Tibial nerve (tissue), 4 donors: ENCODE data around the gene ATP9B.

Experiments used
- CTCF ChIP-seq, 5 experiments: fragments of 200-600 bp in 3 of 5; fragments of 450-650 bp in 2 of 5; sonication (generic) in 3 of 5; IDR thresholded peaks; one replicate each; pipeline ENCODE4 v1.5.1; 2016 to 2019; ENCODE audit warnings: antibody characterized with exemption in 5 of 5, mild to moderate bottlenecking in 3 of 5, moderate library complexity in 2 of 5
- EP300 ChIP-seq, 2 donors: sonication (generic); formaldehyde crosslinking; IDR thresholded peaks; one replicate each; pipeline ENCODE4 v1.6.1; 2017; ENCODE audit warnings: antibody characterized with exemption in 2 of 2, mild to moderate bottlenecking in 1 of 2

GRCh38 chr18:79416022-79416676 lies 347.0 kb downstream of the ATP9B start:
- no peak for TF ChIP-seq CTCF (IDR thresholded peaks at IDR 0.05)
- TF ChIP-seq EP300 (IDR thresholded peaks at IDR 0.05): no peak
